T-helper 22 cell (primary cell): ENCODE data around the gene TBL1X.
"Not testable (repeated sequence)": the region's sequence is repeated elsewhere in the genome, so short reads cannot be mapped to it uniquely, and the experiment has no call there.

Experiments used
- DNase-seq: peaks from one replicate; pipeline ENCODE4 v3.0.0-alpha.2; 2020; ENCODE audit warnings: low read depth

Gene TBL1X

DNA sequence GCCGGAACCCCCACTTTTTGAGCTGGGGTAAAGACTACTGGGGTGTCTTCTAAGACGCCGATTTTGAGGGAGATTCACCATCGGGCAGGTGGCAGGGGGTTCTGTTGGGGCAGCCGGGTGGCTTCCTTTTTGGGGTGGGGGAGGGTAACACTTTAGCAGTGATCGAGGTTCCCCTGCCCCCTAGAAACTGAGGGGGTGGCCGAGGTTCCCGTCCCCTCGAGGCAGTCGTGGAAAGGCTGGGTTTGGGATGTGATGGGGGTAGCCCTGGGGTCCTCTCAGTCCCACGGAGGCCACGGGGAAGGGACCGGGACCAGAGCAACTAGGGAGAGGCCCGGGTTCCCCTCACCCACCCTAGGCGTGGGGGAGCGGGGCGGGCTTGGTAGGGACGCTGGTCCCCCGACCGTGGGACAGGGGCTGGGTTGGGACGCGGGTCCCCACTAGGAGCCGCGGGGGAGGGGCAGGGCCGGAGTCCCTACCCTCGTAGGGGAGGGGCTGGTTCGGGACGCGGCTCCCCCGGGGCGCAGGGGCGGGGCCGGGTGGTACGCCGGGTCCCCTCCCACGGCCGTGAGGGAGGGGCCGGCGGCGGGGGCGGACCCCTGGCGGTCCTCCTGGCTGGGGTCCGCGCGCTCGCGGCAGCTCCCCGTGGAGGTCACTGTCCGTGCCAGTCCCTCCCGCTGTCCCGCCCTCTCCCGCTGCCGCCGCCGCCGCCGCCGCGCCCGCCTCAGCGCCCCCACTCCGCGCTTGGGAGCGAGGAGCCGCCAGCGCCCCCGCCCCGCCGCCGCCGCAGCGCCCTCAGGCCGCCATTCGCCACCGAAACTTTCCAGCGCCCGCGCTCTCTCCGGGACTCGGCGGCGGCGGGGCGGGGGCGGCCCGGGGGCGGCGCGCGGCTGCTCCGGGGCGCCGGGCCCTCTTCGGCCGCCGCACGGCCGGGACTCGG lies at the start of gene TBL1X:
TBL1X (plus strand) TSS at position 624 of the 937 bp plus-strand sequence. CDS start 188,529 bp downstream, outside the sequence.
- DNase-seq: peak; percentile 27

DNA sequence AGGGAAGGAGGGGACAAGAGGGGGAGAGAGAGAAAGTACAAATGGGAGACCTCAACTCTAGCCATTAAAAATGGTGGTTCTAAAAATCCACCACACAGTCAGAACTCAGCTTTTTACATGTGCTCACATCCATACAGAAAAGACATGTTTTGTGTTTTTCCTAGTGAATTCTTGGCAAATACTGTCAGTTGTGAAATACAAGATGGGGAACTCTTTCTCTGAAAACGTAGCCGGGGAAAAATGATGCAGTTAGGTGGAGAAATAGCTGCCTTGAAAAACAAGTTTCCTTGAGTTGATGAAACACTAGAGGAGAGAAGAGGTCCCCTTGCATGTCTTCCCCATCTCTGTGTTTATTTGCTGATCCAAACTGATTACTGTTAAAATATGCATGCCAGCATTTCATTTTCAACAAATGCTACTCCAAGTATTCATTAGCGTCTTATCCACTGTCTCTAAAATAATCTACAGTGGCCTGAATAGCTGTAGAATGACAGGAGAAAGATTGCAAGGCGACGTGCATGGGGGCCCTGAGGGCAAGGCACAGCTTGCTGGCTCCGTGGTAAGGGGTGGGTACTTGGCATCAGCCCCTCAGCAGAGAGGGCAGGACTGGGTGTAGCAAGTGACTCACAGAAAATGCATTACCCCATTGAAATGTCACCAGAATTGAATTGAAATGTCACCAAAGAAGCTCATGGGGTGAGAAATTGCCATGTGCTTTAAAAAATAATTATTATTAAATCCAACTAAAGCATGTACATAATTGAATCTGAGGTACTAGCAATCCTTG lies 48.1 kb upstream of the TBL1X start:
- no peak for DNase-seq

DNA sequence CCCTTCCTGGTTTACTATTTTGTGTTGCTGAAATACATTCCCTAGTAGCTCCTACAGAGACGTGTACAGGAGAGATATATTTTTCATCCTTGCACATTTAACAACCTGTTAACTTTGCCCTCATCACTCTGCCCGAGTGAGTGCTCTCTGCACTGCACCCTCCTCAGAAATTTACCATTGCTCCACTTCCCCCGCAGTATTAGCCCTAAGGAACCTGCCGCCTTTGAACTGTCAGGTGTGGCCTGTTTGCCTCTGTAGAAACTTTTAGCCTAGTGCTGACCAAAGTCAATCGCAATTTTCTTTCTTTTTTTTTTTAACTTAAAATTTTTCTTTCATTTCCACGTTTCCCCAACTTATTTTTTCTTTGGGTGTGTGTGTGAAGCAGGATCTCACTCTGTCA lies 46.6 kb upstream of the TBL1X start:
- no peak for DNase-seq

DNA sequence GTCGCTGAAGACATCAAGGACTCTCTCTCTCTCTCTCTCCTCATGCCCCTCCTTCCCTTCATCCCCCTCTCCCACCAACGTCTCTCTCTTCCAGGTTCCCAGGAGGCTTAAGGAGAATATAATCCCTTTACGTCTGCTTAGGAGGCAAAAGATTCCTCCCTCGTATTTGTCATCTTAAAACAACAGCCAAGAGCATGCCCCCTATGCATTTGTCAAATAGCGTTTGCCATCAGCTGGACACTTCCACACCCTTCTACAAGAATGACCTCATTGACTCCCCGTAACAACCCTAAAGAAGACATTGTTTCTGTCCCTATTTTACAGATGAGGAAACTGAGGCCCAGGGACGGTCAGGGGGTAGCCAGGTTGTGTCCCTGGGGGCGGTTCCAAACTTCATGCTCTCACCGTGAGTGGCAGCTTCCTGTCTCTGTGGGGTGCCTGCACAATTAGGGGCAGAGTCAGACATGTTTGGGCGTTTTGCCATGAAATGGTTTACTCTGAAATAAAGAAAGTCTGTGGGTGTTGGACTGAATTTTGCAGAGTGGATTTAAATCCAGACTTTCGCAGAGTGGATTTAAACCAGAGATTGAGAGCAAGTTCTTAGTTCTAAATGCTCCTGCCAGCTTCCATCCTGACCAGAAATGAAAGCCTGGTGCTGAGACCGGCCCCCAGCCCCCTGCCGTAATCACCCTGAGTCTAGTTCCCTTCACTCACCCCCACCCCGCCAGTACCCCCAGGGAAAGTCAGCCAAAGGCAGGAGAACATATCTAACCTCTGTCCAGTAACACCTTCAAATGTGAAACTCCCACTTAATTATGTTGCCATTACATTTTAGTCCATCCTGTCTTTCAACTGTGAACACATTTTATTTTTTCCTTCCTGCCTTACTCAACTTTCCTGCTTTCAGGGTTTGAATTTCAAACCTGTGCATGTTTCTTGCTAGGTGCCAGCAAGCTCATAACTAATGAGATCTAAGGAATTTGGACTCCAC lies 44.3 kb upstream of the TBL1X start:
- no peak for DNase-seq

DNA sequence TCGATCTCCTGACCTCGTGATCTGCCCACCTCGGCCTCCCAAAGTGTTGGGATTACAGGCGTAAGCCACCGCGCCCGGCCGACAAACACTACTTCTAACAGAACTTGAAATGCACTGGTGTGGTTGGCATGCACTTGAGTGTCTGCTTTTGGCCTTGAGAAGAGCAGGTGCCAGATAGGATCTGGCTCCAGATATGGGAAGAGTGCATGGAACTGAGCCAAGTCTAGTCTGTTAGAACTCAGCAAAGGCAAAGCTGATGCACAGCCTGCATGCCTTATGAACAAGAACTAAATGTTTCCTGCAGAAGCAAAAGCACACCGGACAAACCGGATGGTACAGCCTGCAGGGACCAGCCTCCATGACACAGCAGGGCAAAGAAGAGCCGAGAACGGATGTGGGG lies 35.1 kb upstream of the TBL1X start:
- DNase-seq: no peak

DNA sequence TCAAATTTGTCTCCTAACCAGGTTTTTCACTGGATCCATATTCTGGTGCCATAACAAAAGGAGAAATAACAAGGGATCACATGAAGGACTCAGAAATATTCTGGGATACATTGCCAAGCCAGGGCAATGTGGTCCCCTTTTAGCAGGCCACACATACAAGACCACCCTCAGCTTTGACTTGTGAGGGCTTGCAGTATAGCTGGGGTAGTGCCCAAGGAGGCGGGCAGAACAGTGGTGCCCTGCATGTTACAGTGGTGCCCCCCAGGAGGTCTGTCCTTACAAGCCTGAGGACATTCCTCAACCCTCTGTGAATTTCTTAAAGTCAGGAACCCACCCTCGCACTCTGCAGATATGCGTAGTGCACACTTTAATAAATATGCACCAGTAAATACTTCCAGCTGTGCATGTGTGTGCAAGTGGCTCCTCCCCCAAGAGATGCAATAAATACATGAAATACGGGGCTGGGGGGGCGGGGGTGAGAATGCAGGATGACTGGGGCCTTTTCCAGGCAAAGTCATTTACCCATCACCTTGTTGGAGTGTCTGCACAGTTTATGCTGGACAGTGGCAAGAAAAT lies 34.4 kb upstream of the TBL1X start:
- no peak for DNase-seq

DNA sequence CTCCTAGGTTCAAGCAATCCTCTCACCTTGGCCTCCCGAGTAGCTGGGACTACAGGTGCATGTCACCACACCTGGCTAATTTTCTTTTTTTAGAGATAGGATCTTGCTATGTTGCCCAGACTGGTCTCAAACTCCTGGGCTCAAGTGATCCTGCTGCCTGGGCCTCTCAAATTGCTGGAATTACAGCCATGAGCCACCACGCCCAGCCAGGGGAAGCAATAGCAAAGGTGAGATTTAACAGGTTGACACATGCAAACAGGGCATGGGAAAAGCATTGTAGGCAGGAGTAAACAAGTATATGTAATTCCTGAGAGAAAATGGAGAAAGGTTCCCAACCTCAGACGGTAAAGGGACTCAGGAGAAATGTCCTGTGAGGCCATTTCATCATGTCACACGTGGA lies 33.6 kb upstream of the TBL1X start:
- no peak for DNase-seq

DNA sequence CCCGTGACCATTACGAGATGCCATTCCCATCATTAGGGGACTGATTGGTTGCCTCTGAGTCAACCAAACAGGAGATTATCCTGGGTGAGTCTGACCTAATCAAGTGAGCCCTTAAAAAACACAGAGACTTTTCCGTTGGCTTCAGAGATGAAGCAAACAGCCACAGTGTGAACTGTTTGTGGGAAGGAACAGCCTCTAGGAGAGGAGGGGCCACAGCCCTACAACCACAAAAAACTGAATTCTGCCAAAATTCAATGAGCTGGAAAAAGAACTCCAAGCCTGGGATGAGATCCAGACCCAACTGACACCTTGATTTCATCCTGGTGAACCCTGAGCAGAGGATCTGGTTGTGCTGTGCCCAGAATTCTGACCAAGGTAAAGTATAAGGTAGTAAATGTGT lies 31.3 kb upstream of the TBL1X start:
- DNase-seq: no peak

DNA sequence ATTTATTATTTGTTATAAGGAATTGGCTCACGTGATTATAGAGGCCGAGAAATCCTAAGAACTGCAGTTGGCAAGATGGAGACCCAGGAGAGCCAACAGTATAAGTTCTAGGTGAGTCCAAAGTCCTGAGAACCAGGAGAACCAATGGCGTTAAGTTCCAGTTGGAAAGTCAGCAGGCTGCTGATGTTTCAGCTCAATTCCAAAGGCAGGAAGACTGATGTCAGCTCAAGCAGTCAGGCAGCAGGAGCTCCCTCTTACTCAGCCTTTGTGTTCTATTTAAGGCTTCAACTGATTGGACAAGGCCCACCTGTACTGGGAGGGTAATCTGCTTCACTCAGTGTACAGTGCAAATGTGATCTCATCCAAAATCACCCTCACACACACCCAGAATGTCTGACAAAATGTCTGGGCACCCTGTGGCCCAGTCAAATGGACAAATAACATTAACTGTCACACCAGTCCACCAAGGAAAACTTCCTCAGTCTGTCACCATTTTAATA lies 30.8 kb upstream of the TBL1X start:
- DNase-seq: no peak

DNA sequence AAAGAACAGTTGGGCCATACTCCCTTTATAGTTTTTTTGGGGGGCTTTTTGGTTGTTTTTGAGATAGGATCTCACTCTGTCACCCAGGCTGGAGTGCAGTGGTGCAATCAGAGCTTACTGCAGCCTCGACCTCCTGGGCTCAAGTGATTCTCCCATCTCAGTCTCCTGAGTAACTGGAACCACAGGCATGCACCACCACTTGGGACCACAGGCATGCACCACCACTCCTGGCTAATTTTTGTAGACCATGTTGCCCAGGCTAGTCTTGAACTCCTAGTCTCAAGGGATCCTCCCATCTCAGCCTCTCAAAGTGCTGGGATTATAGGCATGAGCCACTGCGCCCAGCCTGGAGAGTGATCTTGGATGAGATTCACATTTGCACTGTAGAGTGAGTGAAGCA lies 29.8 kb upstream of the TBL1X start:
- DNase-seq: not testable (repeated sequence)

DNA sequence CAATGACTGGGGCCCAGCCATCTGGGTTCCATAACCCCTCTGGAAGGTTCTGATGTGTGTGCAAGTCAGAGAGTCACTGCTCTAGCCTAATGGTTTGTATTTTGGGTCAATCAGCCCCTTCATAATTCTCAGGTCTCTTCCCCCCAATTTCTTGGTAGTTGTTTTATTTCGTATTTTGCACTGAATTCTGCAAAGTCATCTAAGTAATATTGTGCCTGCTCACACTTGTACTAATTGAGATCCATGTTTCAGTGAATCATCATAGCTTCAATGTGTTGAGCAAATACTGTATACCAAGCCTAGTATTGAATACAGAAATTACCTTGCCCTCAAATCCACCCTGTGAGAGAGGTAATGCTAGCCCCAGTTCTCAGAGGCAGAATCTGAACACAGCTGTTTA lies 28.0 kb upstream of the TBL1X start:
- no peak for DNase-seq

DNA sequence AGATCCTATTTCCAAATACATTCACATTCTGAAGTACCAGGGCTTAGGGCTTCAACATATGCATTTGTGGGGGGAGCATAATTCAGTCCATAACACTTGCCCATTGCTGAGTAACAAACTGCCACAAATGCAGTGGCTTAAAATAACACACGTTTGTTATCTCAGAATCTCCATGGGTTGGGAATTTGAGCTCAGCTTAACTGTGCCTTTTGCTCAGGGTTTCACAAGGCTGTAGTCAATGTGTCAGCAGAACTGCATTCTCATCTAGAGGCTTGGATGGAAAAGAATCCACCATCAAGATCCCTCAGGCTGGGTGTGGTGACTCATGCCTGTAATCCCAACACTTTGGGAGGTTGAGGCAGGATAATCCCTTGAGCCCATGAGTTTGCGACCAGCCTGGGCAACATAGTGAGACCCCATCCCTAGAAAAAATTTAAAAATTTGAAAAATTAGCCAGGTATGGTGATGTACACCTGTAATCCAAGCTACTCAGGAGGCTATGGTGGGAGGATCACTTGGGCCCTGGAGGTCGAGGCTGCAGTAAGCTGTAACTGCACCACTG lies 25.8 kb upstream of the TBL1X start:
- no peak for DNase-seq

DNA sequence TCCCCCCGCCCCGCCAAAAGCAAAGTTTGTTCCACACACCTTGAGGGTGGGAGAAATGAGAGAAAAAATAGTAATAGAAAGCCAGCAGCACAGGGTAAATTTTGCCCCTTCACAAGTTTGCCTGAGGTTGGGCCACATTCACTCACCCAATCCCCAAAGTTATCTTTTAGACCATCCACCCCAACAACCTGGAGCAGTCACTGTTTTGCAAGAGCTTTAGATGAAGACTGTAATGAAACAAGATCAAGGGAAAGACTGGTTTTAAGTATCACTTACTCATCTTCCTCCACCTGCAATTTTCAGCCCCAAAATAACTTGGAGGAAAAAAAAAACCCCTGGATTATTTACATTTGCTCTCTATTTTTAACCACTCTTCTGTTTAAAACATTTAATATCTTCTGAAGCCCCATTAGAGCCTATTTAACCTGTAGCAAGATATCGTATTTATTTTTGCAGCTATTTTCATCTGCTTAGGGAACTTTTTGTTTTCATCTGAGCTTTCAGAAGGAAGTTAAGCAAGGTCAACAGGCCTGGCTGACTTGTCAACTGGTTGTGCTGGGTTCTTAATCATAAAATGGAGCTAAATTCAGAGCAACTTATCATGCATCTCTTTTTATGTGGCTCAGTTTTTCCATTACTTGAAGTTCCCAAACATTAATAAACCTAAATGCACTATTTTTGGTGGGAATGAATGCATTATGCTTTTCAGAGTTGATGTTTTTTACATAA lies 24.6 kb upstream of the TBL1X start:
- DNase-seq: no peak

DNA sequence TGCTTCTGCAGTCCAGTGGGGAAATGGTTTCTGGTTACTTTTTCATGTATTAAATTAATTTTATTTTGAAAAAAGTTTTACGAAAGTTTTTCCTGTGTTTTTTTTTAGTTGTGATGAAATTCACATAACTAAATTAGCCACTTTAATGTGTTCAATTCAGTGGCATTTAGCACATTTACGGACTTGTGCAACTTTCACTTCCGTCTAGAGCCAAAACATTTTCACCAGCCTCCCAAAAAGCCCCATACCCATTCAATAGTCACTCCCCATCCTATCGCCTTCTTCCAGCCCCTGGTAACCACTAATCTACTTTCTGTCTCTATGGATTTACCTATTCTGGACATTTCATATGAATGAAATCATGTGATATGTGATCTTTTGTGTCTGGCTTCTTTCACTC lies 22.8 kb upstream of the TBL1X start:
- no peak for DNase-seq

DNA sequence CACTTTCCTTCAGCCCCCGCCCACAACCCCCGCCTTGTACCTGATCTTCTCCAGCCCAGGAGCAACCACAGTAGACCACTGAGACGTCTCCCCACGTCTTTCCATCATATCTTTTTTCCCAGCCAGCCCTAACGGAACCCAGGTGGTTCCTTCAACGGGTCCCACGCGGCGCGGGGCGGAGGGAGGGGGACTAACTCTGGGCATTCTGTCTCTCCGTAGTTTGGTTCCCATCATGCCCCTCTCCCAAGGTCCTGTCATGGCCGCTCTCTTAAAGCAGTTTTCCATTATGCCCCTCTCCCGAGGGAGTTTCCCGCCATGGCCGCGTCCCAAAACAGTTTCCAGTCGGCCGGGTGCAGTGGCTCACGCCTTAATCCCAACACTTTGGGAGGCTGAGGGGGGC lies 21.5 kb upstream of the TBL1X start:
- DNase-seq: no peak

DNA sequence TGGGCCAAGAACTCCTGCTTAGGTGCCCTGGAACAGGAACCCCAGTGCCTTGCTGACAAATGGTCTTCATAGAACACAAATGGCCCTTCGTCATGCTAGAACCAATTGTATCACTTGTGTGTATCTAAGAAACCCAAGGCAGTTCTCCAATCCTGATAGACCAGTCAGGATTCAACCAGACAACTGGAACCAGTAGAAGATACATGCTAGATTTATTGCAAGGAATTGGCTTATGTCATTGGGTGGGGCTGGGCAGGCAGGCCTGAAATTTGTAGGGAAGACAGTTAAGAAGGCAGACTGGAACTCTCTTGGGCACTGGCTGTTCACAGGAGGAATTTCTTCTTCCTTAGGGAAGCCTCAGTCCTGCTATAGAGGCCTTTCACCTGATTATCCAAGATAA lies 17.0 kb upstream of the TBL1X start:
- DNase-seq: no peak

DNA sequence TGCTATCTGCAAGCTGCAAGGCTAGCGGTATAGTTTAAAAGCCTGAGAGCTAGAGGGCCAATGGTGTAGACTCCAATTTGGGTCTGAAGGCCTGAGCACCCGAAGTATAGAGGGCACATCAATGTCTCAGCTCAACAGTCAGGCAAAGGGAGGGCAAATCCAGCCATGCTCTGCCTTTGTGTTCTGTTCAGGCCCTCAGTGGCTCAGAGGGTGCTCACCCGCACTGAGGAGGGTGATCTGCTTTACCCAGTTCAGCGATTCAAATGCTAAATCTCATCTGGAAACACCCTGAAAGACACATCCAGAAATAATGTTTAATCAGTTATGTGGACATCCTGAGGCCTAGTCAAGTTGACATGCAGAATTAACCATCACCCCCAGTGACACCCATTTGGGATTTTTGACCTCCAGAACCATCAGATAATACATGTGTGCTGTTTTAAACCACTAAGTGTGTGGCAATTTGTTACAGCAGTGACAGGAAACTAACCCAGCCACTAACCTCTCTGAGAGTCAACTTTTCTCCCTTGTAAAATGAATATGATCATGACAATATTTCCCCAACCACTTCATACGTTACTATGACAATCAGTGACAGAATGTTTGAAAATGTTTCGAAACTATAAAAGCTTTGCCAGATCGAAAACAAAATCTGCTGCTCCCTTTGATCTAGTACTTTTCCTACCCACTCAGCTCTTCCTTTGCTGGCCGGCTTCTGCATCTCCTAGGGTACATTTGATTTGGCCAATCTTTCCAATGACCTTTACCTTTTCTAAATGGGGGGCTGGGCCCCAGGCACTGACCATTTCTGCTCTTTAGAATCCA lies 8.4 kb upstream of the TBL1X start:
- DNase-seq: peak; percentile 16

DNA sequence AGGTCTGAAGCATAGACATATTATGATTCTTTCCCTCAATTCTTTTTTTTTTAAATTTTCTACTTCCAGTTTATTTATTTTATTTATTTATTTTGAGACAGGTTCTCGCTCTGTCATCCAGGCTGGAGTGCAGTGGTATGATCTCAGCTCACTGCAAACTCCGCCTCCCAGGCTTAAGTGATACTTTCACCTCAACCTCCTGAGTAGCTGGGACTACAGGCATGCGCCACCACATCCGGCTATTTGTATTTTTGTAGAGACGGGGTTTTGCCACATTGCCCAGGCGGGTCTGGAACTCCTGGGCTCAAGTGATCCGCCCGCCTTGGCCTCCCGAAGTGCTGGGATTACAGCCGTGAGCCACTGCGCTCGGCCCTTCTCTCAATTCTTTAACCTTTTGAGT lies 6.8 kb upstream of the TBL1X start:
- DNase-seq: not testable (repeated sequence)

DNA sequence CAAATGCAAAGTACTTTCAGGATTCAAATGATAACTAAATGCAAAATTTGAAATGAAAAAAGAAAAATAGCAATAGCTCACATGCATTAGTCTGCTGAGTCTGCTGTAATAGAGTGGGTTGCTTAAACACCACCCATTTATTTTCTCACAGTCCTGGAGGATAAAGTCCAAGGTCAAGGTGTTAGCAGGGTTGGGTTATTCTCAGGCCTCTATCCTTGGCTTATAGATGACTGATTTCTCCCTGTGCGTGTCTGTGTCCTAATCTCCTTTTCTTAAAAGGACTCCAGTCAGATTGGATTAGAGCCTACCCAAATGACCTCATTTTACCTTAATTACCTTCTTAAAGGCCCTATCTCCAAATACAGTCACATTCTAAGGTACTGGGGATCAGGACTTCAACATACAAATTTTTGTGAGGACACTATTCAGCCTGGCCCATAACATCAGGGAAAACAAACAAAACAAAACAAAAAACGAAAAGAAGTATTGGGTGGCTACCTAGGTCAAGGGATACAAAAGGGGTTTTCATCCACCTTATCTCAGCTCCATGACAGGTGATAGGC lies 6.3 kb upstream of the TBL1X start:
- no peak for DNase-seq
